Measurements from ENCODE around the gene CYP2A6. TPM values are rescaled to one million over a fixed set of nuclear protein-coding genes. Genes with fewer than 3 reads are reported as not detected.
"Not testable (repeated sequence)": the region's sequence is repeated elsewhere in the genome, so short reads cannot be mapped to it uniquely, and the experiment has no call there.

CYP2A6 gene
- polyA plus RNA-seq, 1 experiment: not detected

GRCh38 chr19:40829205-40829604 is 21.0 kb downstream of the CYP2A6 start:
- ChIA-PET POLR2A (no interaction called here), CTCF (interaction anchor here (0.6 to 1.5 kb wide), 2 partner anchors 17 to 22 kb away, joined by 3 to 6 read pairs; no protein-coding TSS in a partner anchor)
- Histone ChIP-seq H3K9me3 (ENCODE audit: control insufficient read depth, insufficient read depth, low read length) (peaks cover 5% of the 10 kb centered on the region; the same call in 1 of the 2 replicates), H3K27me3 (ENCODE audit: control insufficient read depth, insufficient read depth, low read length) (no peaks in the 10 kb centered on the region), H3K4me3 (ENCODE audit: low read depth, low read length) (no peak overlapping the region), H3K27ac (ENCODE audit: low read depth, low read length) (no peak overlapping the region)
- TF ChIP-seq CTCF (IDR thresholded peaks at IDR 0.05; ENCODE audit: low read depth, low read length): no peak
- DNase-seq (ENCODE audit: low read depth, low spot score): no peak

- CTCF ChIA-PET: interaction anchor here (1.5 kb wide), 1 partner anchor 21 kb away, joined by 6 read pairs; no protein-coding TSS in a partner anchor
- no peak for TF ChIP-seq CTCF (IDR thresholded peaks at IDR 0.05; ENCODE audit: low read depth, low read length)
Measured at GRCh38 chr19:40827386-40828247, 22.6 kb downstream of the CYP2A6 start.

GRCh38 chr19:40826699-40827385 is 23.4 kb downstream of the CYP2A6 start:
- H3K27me3 ChIP-seq (ENCODE audit: control insufficient read depth, insufficient read depth, low read length); CTCF ChIA-PET: not testable (repeated sequence)

More at GRCh38 chr19:40827386-40828247, 22.6 kb downstream of the CYP2A6 start:
- Histone ChIP-seq H3K27me3 (ENCODE audit: control insufficient read depth, insufficient read depth, low read length) (no peaks in the 10 kb centered on the region), H3K9me3 (ENCODE audit: control insufficient read depth, insufficient read depth, low read length) (peaks cover 5% of the 10 kb centered on the region; the same call in 1 of the 2 replicates), H3K4me3 (ENCODE audit: low read depth, low read length) (no peak overlapping the region), H3K27ac (ENCODE audit: low read depth, low read length) (no peak overlapping the region)
- POLR2A ChIA-PET: no interaction called here
- no peak for DNase-seq (ENCODE audit: low read depth, low spot score)

GRCh38 chr19:40826312-40826698 is 23.9 kb downstream of the CYP2A6 start:
- H3K27ac ChIP-seq (ENCODE audit: low read depth, low read length); H3K4me3 ChIP-seq (ENCODE audit: low read depth, low read length); CTCF ChIA-PET; DNase-seq (ENCODE audit: low read depth, low spot score); H3K27me3 ChIP-seq (ENCODE audit: control insufficient read depth, insufficient read depth, low read length); H3K9me3 ChIP-seq (ENCODE audit: control insufficient read depth, insufficient read depth, low read length); POLR2A ChIA-PET: not testable (repeated sequence)

More at GRCh38 chr19:40826699-40827385, 23.4 kb downstream of the CYP2A6 start:
- H3K9me3 ChIP-seq (ENCODE audit: control insufficient read depth, insufficient read depth, low read length); H3K4me3 ChIP-seq (ENCODE audit: low read depth, low read length); H3K27ac ChIP-seq (ENCODE audit: low read depth, low read length); POLR2A ChIA-PET; DNase-seq (ENCODE audit: low read depth, low spot score): not testable (repeated sequence)

- H3K4me3 ChIP-seq (ENCODE audit: low read depth, low read length); H3K27me3 ChIP-seq (ENCODE audit: control insufficient read depth, insufficient read depth, low read length); DNase-seq (ENCODE audit: low read depth, low spot score); H3K27ac ChIP-seq (ENCODE audit: low read depth, low read length); CTCF ChIA-PET; POLR2A ChIA-PET; H3K9me3 ChIP-seq (ENCODE audit: control insufficient read depth, insufficient read depth, low read length): not testable (repeated sequence)
Measured at GRCh38 chr19:40825460-40826095, 24.7 kb downstream of the CYP2A6 start.

- DNase-seq (ENCODE audit: low read depth, low spot score); H3K27ac ChIP-seq (ENCODE audit: low read depth, low read length); H3K27me3 ChIP-seq (ENCODE audit: control insufficient read depth, insufficient read depth, low read length); CTCF ChIA-PET; H3K9me3 ChIP-seq (ENCODE audit: control insufficient read depth, insufficient read depth, low read length); POLR2A ChIA-PET; H3K4me3 ChIP-seq (ENCODE audit: low read depth, low read length): not testable (repeated sequence)
Measured at GRCh38 chr19:40824916-40825315, 25.3 kb downstream of the CYP2A6 start.

GRCh38 chr19:40822704-40823553 is 27.3 kb downstream of the CYP2A6 start:
- H3K4me3 ChIP-seq (ENCODE audit: low read depth, low read length); H3K27me3 ChIP-seq (ENCODE audit: control insufficient read depth, insufficient read depth, low read length); DNase-seq (ENCODE audit: low read depth, low spot score); CTCF ChIA-PET; H3K9me3 ChIP-seq (ENCODE audit: control insufficient read depth, insufficient read depth, low read length): not testable (repeated sequence)
- POLR2A ChIA-PET: interaction anchor here (1.0 kb wide), 1 partner anchor 9 kb away, joined by 4 read pairs; no protein-coding TSS in a partner anchor
- peak overlapping the region; percentile 39 for H3K27ac ChIP-seq (ENCODE audit: low read depth, low read length)

Data from AG04450 (cell line).